GM21390 (cell line): ENCODE data around the gene PRKAR1B.

Experiments used
- ATAC-seq: cut with Tn5 transposase; IDR thresholded peaks from one replicate; pipeline ENCODE4 v1.9.1; 2021; ENCODE audit not compliant: unreplicated experiment

The PRKAR1B gene

GRCh38 chr7:501526-501925 is 225.6 kb downstream of the PRKAR1B start:
- ATAC-seq = no peak

DNA sequence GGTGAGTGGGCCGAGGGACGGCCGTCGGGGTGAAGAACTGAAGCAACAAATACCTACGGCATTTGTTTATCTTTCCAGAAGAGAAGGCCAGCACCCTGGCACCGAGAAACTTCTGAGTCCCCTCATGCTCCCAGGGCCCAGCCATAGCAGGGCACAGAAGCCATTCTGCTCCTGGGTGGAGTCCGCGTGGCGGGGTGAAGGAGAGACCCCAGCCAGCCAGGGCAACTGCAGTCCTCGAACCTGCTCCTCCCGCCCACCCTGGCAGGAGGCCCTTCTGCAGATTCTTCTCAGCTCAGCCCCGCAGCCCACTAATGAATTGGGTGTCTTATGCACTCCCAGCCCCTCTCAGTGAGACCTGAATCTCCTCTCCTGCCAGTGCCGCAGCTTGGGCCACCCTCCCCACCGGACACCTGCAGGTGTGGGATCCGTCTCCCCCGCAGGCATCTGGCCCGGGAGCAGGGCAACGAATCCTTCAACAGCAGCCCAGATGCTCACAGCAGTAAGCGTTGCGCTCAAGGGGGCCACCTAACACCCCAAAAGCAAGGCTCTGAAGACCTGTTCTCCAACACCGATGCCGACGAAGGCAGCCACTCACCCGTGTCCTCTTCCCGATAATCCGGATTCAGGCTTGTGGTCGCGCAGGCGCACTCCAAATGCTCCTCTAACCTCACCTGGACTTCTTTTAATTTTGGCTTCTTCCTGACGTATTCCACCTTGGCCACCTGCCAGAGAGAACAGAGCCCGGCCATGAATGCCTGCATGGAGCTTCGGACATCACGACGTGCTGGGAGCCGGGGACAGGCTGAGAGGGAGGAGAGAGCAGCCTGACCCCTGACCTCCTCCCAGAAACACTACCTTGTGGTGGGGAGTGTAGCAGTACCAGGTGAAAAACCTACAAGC is 226.3 kb downstream of the PRKAR1B start:
- ATAC-seq = no peak

- no peak for ATAC-seq
Observed at GRCh38 chr7:499853-500485, 227.1 kb downstream of the PRKAR1B start.
